GM13977 (cell line): Measurements from ENCODE around the gene SERPINF2.
A peak's percentile ranks its signal among the peaks of the same experiment; 100 is the strongest.
"Not testable (repeated sequence)": the region's sequence is repeated elsewhere in the genome, so short reads cannot be mapped to it uniquely, and the experiment has no call there.

ENCODE experiments used
- DNase-seq: peaks from one replicate; pipeline ENCODE4 v3.0.0; 2012; ENCODE audit warnings: low spot score
- in situ Hi-C: fragments of 300-500 bp; cut with MboI; formaldehyde crosslinking; loops from one replicate; pipeline ENCODE4 v1.12.0; 2022; ENCODE audit warnings: low sequenced_read_pairs, low pct_unique_long_range_greater_than_20kb, mixed read lengths, inconsistent platforms; ENCODE audit not compliant: unreplicated experiment
- TF ChIP-seq, protein P1 (sequence below): IDR thresholded peaks from 2 replicates; pipeline ENCODE4 v1.5.1; 2012; ENCODE audit warnings: mild to moderate bottlenecking, control low read depth; ENCODE audit not compliant: insufficient read depth; ENCODE audit errors: extremely low read depth, missing control alignments

SERPINF2 gene

DNA sequence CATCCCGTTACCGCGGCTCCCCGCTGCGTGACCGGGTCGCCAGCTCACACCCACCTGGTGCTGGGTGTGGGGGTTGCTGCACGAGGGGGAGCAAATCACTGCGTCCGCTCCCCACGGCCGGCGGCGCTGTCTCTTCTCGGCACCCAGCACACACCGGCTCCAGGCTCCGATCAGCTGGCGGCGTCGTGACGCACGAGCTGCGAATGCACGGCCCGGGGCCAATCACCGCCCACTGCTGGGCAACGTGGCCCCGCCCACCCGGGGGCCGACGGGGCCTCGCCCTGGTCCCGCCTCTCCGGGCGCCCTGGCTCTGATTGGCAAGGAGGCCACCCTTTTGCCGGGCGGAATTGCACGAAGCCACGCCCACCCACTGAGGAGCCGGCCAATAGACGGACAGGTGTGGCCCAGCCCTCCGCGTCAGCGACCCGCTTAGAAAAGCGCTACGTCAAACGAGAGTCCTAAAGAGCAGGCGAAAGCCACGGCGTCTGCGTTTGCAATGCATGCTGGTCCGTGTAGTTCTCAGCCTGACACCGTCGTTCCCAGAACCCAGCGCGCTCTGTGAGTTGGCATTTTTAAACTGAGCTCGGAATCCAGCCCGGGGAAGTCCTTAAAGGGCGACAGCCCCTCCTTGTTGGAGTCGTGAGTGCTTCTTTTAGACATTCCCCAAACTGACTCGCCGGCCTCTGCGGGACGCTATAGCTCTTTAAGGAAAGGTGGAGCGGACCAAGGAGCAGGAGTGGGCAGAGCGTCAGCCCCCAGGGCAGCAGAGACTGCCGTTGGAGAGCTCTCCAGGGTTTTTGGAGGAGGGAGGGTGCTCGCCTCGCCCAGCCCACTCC, 26.4 kb upstream of the SERPINF2 start:
- in situ Hi-C loops, result loop anchor here (25.0 kb wide), 1 partner anchor 321 kb away; the partner anchor contains the start of genes DPH1, OVCA2 and RTN4RL1
- DNase-seq, result peak; percentile 100
- TF ChIP-seq, protein P1, sequence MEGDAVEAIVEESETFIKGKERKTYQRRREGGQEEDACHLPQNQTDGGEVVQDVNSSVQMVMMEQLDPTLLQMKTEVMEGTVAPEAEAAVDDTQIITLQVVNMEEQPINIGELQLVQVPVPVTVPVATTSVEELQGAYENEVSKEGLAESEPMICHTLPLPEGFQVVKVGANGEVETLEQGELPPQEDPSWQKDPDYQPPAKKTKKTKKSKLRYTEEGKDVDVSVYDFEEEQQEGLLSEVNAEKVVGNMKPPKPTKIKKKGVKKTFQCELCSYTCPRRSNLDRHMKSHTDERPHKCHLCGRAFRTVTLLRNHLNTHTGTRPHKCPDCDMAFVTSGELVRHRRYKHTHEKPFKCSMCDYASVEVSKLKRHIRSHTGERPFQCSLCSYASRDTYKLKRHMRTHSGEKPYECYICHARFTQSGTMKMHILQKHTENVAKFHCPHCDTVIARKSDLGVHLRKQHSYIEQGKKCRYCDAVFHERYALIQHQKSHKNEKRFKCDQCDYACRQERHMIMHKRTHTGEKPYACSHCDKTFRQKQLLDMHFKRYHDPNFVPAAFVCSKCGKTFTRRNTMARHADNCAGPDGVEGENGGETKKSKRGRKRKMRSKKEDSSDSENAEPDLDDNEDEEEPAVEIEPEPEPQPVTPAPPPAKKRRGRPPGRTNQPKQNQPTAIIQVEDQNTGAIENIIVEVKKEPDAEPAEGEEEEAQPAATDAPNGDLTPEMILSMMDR, result peak; percentile 14

DNA sequence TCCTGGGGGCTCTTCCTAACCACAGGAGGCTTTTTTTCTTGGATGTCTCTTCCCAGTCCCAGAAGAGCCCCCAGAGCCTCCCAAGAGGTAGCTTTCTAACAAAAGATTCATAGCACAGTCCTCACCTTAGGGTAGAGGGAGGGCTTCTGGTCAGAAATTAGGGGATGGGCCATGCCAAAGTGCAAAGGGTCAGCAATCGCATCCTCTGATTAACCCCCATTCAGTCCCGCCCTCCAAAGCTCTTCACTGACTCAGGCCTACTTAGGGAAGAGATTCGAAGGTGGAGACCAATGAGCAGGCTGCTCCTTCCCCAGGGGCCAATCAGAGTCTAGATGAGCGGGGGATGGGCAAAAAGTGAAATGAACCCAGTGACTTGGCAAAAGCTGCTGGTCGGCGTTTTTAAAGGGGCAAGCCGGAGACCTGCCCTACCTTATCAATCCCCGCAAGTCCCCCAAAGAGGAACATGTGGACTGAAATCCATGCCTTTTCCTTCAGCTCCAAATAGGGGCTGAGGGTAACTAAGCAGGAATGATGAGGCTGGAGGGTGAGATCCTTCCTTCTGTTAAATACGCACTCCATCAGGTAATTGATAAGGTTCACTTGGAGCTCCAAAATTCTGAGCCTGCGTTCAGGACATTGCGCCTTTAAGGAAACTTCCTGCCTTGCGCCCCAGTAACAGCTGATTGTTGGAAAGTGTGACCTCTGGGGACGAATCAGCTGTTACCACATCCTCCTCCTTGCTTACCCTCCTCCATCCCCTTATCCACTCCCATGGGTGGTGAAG, 25.6 kb upstream of the SERPINF2 start:
- DNase-seq, result peak; percentile 95
- in situ Hi-C loops, result loop anchor here (25.0 kb wide), 1 partner anchor 320 kb away; the partner anchor contains the start of genes DPH1, OVCA2 and RTN4RL1
- TF ChIP-seq, protein P1, result no peak

DNA sequence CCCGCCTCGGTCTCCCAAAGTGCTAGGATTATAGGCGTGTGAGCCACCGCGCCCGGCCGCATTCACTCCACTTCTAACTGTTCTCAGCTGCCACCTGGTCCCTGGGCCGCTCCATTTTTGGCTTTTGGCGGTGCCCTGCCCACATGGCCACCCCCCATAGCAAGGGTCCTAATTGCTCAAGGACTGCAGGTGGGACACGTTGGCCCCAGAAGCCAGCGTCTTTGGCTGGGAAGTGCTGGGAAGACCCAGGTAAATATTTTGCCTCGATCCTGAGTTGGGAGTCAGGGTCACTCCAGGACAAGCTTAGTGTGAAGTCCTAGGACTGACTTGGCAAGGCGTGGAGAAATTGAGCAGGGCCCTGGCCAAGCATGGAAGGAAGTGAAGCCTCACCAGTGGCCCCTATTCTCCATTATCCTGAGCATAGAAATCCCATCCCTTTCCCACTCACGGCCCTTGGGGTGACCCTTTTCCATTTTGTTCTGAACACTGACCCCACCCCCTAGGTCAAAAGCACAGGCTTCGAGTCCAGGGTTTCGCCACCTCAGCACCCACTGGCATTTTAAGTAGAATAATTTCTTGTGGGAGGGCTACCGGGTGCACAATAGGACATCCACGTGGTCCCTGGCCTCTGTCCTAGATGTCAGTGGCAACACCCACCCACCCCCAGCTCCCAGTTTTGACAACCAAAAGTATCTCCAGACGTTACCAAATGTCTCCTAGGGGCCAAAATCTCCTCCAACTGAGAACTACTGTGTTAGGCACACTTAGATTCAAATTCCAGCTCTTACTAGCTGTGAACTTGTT, 24.1 kb upstream of the SERPINF2 start:
- in situ Hi-C loops, result loop anchor here (25.0 kb wide), 1 partner anchor 319 kb away; the partner anchor contains the start of genes DPH1, OVCA2 and RTN4RL1
- TF ChIP-seq, protein P1, result no peak
- no peak for DNase-seq

DNA sequence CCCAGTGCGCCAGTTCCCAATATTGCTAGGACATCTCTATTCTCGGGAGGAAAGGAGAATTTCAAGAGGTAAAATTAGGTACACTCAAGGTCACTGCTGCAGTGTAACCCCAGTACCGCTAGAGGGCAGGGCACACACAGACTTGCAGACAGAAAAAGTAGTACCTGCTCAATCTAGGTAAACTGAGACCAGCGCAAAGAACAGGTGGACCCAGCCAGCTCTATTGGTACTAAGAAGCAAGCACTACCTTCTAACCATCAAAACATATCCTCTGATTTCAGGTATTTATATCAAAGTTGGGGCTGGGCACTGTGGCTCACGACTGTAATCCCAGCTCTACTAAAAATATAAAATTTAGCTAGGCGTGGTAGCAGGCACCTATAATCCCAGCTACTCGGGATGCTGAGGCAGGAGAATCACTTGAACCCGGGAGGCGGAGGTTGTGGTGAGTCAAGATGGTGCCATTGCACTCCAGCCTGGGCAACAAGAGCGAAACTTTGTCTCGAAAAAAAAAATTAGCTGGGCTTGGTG, 21.8 kb upstream of the SERPINF2 start:
- in situ Hi-C loops, result loop anchor here (25.0 kb wide), 1 partner anchor 316 kb away; the partner anchor contains the start of genes DPH1, OVCA2 and RTN4RL1
- DNase-seq, result no peak
- TF ChIP-seq, protein P1, result peak; percentile 98

- in situ Hi-C loops, result loop anchor here (25.0 kb wide), 1 partner anchor 315 kb away; the partner anchor contains the start of genes DPH1, OVCA2 and RTN4RL1
- DNase-seq, result not testable (repeated sequence)
Observed at GRCh38 chr17:1722022-1722421, 20.6 kb upstream of the SERPINF2 start.

- peak; percentile 96 for DNase-seq
- in situ Hi-C loops, result loop anchor here (25.0 kb wide), 1 partner anchor 313 kb away; the partner anchor contains the start of genes DPH1, OVCA2 and RTN4RL1
- TF ChIP-seq, protein P1, result no peak
Observed at GRCh38 chr17:1724351-1724868, 18.3 kb upstream of the SERPINF2 start, which contains the start of gene WDR81. Gene WDR81, plus strand, starts transcription at chr17:1724704. Its CDS starts 256 bp downstream, at chr17:1724960.
